SU-DHL-6 (cell line): ENCODE results near the gene DHRS12.

Source experiments
- H2AFZ ChIP-seq: fragments of 200-600 bp; sonication (generic); 2 replicates; pipeline ENCODE4 v1.6.1; 2014; ENCODE audit warnings: low read depth, mild to moderate bottlenecking, moderate library complexity, mixed read lengths, antibody characterized with exemption, low read length; ENCODE audit not compliant: severe bottlenecking
- H3F3A ChIP-seq: fragments of 200-600 bp; shearing (Covaris generic); 2 replicates; pipeline ENCODE4 v1.6.0; 2016; ENCODE audit warnings: antibody characterized with exemption, mild to moderate bottlenecking; ENCODE audit not compliant: insufficient read depth
- H3K27ac ChIP-seq: fragments of 200-600 bp; sonication (generic); 2 replicates; pipeline ENCODE4 v1.5.1; 2016; ENCODE audit warnings: low read depth, mild to moderate bottlenecking, low read length, moderate library complexity, mixed read lengths
- H3K27me3 ChIP-seq: fragments of 200-600 bp; sonication (generic), shearing (Covaris generic); 2 replicates; pipeline ENCODE4 v1.6.0; 2014; ENCODE audit warnings: mild to moderate bottlenecking, low read length
- H3K36me3 ChIP-seq: fragments of 200-600 bp; sonication (generic); 2 replicates; pipeline ENCODE4 v1.6.1; 2014; ENCODE audit warnings: mild to moderate bottlenecking, low read length, mixed read lengths
- H3K4me2 ChIP-seq: fragments of 300-600, 200-600 bp; shearing (Covaris generic), sonication (generic); 2 replicates; pipeline ENCODE4 v1.6.0; 2014; ENCODE audit warnings: low read length, low read depth, mild to moderate bottlenecking; ENCODE audit not compliant: poor library complexity, severe bottlenecking
- H3K4me3 ChIP-seq: fragments of 200-600 bp; sonication (generic); 2 replicates; pipeline ENCODE4 v1.5.1; 2014; ENCODE audit warnings: antibody characterized with exemption, low read length, mild to moderate bottlenecking, mixed read lengths; ENCODE audit not compliant: insufficient read depth, poor library complexity, severe bottlenecking
- H3K79me2 ChIP-seq: fragments of 200-600 bp; sonication (generic); 2 replicates; pipeline ENCODE4 v1.6.1; 2014; ENCODE audit warnings: mild to moderate bottlenecking, low read length, moderate library complexity; ENCODE audit not compliant: insufficient read depth
- H3K9ac ChIP-seq: fragments of 200-600 bp; sonication (generic); 2 replicates; pipeline ENCODE4 v1.7.0; 2014; ENCODE audit warnings: mild to moderate bottlenecking, low read length
- H3K9me2 ChIP-seq: fragments of 200-600 bp; sonication (generic); replicated peaks from 2 replicates; pipeline ENCODE4 v1.6.1; 2014; ENCODE audit warnings: low read length; ENCODE audit not compliant: insufficient read depth
- H3K9me3 ChIP-seq: fragments of 200-600 bp; sonication (generic); 2 replicates; pipeline ENCODE4 v1.6.1; 2014; ENCODE audit warnings: low read length, mixed read lengths; ENCODE audit not compliant: insufficient read depth
- H4K20me1 ChIP-seq: fragments of 200-600 bp; sonication (generic); 2 replicates; pipeline ENCODE4 v1.6.1; 2014; ENCODE audit warnings: low read depth, mild to moderate bottlenecking, antibody characterized with exemption, low read length, moderate library complexity, mixed read lengths
- EZH2phosphoT487 ChIP-seq: fragments of 200-600 bp; sonication (generic), shearing (Covaris generic); conservative IDR thresholded peaks from 2 replicates; pipeline ENCODE4 v1.6.1; 2018; ENCODE audit warnings: mild to moderate bottlenecking, antibody characterized with exemption, low read length, moderate library complexity, mixed read lengths
- TF ChIP-seq, protein P1 (sequence below): fragments of 200-600 bp; sonication (generic); IDR thresholded peaks from one replicate; pipeline ENCODE4 v1.5.1; 2017; ENCODE audit warnings: antibody characterized with exemption, mild to moderate bottlenecking, low read length, moderate library complexity; ENCODE audit not compliant: insufficient read depth, poor library complexity, severe bottlenecking

DHRS12 gene

DNA sequence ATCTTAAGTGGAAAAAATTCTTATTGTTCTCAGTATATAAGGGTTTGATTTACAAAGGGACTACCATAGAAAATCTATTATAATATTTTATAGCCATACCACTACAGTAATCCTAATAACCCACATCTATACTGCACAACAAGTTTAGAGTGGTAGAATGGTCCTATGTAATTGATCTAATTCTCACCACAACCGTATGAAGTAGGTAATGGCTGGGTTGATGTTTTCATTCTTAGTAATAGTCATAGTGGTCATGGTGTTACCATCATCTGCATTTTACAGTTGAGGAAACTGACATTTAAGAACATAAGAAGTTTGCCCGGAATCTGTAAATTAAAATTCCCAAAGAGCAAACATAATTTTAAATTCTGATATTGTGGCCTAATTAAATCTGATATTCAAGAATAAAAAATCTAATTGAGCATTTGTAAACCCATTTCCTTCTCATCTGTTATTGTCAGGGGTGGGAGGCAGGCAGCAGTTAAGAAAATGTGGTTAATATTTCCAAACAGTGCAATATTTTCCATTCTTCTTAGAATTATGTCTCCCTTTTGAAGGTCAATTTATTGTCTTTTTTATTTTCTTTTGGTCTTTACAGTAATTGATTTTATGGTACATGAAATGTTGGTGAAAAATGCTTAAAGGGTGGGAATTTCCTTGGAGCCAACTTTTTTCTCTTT, 65.6 kb downstream of the DHRS12 start:
- TF ChIP-seq EZH2phosphoT487, result no peak
- TF ChIP-seq, protein P1, sequence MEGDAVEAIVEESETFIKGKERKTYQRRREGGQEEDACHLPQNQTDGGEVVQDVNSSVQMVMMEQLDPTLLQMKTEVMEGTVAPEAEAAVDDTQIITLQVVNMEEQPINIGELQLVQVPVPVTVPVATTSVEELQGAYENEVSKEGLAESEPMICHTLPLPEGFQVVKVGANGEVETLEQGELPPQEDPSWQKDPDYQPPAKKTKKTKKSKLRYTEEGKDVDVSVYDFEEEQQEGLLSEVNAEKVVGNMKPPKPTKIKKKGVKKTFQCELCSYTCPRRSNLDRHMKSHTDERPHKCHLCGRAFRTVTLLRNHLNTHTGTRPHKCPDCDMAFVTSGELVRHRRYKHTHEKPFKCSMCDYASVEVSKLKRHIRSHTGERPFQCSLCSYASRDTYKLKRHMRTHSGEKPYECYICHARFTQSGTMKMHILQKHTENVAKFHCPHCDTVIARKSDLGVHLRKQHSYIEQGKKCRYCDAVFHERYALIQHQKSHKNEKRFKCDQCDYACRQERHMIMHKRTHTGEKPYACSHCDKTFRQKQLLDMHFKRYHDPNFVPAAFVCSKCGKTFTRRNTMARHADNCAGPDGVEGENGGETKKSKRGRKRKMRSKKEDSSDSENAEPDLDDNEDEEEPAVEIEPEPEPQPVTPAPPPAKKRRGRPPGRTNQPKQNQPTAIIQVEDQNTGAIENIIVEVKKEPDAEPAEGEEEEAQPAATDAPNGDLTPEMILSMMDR, result no peak
- Histone ChIP-seq H3K79me2 (no peaks in the 10 kb centered on the region), H3K4me3 (no peak overlapping the region), H3K36me3 (no peaks in the 10 kb centered on the region), H3K9ac (no peak overlapping the region), H3K4me2 (no peak overlapping the region), H3K9me3 (no peaks in the 10 kb centered on the region), H3K27ac (no peak overlapping the region), H4K20me1 (no peaks in the 10 kb centered on the region), H2AFZ (no peak overlapping the region), H3F3A (no peaks in the 10 kb centered on the region), H3K9me2 (no peaks in the 10 kb centered on the region), H3K27me3 (no peaks in the 10 kb centered on the region)

DNA sequence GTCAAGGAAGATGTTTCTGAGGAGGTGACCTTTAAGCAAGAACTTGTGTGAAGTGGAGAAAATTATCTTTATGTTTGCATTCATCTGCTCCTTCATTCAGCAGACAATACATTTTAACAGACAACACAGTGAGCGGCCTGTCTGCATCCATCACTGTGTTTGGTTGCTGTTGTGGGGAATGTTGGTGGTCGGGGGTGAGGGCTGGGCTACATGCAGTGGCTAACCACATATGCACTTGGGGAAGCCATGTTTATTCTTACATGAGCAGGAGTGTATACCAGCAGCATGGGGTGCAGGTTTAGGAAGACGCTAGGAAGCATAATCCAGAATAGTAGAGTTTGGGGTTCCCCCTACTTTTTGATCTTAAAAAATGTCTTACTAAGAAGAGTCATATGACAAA, 66.4 kb downstream of the DHRS12 start:
- H3F3A ChIP-seq, result no peaks in the 10 kb centered on the region
- no peak overlapping the region for H3K4me2 ChIP-seq
- H3K9me2 ChIP-seq, result no peaks in the 10 kb centered on the region
- no peaks in the 10 kb centered on the region for H3K79me2 ChIP-seq
- H3K9me3 ChIP-seq, result no peaks in the 10 kb centered on the region
- H3K27ac ChIP-seq, result no peak overlapping the region
- no peak for TF ChIP-seq EZH2phosphoT487
- no peaks in the 10 kb centered on the region for H3K27me3 ChIP-seq
- no peak overlapping the region for H3K9ac ChIP-seq
- no peak overlapping the region for H2AFZ ChIP-seq
- no peaks in the 10 kb centered on the region for H4K20me1 ChIP-seq
- no peaks in the 10 kb centered on the region for H3K36me3 ChIP-seq
- no peak overlapping the region for H3K4me3 ChIP-seq

DNA sequence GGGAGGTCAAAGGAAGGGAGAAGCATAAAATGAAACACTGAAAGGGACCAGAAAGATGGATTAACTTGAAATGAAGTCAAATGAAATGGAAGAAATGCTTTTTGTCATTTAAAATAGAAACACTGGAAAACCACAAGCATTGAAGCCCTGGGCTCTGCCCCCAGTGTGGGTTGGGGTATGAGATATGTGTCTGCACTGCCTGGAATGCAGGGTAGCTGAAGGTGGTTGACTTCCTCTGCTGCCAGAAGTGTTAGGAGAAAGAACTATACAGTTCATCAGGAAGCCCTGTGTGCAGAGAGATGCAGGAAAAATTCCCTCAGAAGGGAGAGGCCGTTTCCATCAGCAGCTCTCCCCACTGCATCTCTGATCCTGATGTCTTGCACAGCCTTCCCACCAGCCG, 69.2 kb downstream of the DHRS12 start:
- TF ChIP-seq, protein P1, result no peak
- no peak for TF ChIP-seq EZH2phosphoT487
- no peak overlapping the region for H3K4me2 ChIP-seq
- no peak overlapping the region for H3K27ac ChIP-seq
- no peaks in the 10 kb centered on the region for H3K9me2 ChIP-seq
- H3K4me3 ChIP-seq, result no peak overlapping the region
- H3K27me3 ChIP-seq, result no peaks in the 10 kb centered on the region
- H4K20me1 ChIP-seq, result no peaks in the 10 kb centered on the region
- no peak overlapping the region for H2AFZ ChIP-seq
- H3K36me3 ChIP-seq, result no peaks in the 10 kb centered on the region
- H3F3A ChIP-seq, result no peaks in the 10 kb centered on the region
- H3K9me3 ChIP-seq, result no peaks in the 10 kb centered on the region
- H3K79me2 ChIP-seq, result no peaks in the 10 kb centered on the region
- no peak overlapping the region for H3K9ac ChIP-seq
